Fibroblast of the conjunctiva (primary cell): ENCODE measurements around the gene PITPNB.
A peak's percentile ranks its signal among the peaks of the same experiment; 100 is the strongest.

Experiments used
- DNase-seq: peaks from one replicate; pipeline ENCODE4 v3.0.0-alpha.2; 2010; ENCODE audit warnings: low read depth

PITPNB gene

DNA sequence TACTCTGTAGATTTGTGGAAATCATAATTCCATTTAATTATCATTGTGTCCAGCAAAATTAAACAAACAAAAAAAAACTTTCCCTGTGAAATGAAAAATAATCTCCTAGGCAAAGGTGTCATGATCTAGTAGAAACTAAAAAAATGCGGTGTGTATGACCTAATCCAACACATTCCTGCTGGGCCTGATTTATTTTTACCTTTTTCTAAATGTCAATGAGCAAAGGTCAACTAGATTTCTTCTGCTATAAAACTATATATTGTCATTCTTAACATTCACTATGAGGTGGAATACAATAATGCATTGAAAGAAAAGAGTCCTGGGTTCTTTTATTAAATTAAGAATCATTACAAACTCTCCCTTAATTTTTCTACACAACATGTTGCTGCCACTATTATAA is 60.4 kb downstream of the PITPNB start:
- no peak for DNase-seq

DNA sequence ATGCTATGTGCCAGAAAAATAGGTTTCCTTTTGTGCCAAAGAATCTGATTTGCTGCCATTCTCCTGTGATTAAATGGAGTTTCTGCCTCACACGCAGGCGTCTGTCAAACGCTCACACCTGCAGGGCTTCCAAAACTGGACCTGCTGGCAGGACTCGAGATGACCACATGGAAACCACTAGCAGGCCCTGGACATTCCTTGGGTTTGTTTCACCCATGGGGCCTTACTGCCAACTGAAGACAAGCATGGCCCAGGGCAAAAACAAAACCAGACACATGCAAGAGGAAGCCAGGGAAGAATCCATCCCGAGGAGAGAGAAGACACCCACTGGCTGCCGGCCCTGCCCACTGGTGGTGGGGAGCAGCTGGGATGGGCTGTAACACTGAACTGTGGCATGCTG is 61.6 kb downstream of the PITPNB start:
- DNase-seq: peak; percentile 68

DNA sequence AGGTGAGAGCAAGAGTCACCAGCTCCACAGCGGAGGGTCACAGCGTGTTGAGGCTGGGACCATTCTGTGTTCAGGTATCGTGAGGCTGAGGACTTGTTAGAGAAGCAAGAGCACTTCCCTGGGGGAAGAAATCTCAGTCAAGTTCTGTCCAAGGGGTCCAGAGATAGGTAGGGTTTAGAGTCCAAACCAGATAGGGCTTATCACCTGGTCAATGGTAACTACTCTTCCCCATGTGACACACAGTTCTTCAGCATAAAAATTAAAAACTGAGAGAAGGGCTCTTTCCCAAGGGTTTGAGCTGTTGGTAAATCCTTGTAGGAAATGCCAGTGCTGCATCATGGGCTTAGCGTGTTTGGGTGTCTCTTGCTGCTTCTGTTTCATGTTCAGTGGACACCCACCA is 62.7 kb downstream of the PITPNB start:
- no peak for DNase-seq

DNA sequence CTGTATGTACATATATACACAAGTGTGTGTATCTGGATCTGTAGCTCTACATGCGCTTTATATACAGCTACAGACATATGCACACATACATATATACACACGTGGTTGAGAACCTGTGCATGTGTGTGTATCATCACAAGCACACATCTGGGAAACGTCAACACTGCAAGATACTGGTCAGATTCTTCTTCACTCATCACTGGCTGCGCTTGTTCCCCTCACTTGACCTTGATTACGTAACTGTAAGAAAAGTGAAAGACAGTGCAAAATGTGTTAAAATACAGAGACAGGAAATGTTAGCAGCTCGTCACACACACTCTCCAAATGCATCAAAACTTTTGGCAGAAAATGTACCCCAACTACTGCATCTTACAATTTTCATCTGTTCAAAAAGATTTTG is 65.6 kb downstream of the PITPNB start:
- DNase-seq: peak; percentile 24

DNA sequence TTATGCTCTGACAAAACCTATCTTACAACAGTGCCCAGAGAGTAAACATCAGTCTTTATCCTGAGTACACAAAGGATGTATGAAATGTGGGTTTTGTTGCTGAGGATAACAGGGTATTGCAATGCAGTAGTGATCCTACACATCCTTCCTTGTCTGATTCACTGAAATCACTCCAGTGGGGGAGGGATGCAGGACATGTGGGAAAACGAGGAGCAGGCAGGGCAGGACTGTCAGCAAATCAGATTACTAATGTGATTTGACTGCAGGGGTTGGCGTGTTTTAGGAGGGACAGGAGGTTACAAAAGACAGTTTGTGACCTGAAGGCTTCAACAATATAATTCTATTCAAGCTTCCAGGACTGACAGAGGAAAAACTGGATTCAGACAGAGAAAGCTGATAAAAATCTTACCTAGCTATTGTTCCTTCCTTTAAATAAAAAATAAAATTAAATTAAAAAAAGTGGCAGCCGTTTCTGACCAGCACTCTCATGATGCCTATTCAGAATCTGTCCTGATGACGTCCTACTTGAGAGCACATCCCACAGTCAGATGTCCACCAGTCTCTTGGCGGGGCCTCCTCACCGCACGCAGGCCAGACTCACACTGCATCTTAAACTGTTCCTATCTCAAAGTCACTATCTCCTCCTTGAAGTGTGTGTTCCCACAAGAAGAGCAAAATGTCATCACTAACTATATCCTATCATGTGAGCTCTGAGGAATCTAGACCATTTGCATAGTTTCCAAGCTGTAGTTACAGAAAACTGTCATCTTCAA is 66.9 kb downstream of the PITPNB start:
- no peak for DNase-seq

DNA sequence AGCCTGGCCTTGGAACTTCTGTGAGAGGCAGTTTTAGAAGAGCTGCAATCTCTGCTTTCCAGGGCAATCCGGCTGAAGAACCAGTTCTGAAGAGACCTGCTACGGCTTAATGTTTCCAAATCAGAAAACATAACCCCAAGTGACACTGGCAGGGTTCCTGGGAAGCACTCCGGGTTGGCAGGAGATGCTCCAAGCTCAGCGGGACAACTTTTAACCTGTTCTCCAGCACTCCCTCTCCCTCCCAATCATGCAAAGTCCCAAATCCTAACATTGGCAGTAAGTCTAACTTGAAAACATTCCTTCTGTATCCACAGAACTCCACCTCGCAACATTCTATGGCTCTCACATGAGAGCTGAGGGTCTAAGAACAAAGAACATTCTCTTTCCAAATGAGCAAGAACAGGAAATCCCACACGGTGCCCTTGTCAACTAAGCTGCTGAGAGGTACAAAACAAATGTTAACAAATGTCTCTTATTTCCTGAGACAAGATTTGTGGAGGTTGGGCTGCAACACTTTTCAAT is 69.0 kb downstream of the PITPNB start:
- no peak for DNase-seq

DNA sequence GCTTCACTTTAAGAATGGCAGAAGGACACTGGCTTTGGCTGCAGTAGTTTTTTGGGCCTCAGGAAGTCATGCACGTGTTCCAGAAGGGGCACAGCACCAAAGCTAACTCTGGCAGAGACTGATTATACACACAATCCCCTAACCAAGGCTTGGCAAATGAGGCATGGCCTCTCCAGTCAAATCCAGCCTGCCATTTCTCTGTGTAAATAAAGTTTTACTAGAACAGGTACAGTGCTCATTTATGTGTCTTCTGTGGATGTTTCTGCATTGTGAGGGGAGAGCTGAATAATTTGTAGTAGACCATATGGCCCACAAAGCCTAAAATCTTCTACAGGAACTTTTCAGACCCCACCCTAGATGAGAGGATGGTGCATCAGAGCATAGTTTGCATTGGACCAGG is 71.1 kb downstream of the PITPNB start:
- DNase-seq: no peak

DNA sequence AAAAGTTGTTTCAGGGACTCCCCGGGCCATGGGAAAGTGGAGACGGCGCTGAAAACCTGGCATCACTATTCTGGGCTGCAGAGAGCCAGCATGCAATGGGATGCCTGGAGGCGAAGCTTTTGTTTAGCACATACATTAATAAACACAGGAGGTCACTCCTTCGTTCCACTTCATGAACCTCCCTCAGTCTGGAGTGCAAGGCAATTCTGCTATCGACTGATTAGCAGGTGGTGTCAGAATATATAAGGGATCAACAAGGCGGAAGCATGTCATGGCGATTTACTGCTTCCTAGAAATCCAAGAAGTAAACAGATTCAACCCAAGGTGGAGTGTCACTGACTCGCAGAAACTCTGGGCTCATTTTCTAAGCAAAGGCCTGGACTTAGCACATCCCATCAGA is 72.1 kb downstream of the PITPNB start:
- DNase-seq: no peak

DNA sequence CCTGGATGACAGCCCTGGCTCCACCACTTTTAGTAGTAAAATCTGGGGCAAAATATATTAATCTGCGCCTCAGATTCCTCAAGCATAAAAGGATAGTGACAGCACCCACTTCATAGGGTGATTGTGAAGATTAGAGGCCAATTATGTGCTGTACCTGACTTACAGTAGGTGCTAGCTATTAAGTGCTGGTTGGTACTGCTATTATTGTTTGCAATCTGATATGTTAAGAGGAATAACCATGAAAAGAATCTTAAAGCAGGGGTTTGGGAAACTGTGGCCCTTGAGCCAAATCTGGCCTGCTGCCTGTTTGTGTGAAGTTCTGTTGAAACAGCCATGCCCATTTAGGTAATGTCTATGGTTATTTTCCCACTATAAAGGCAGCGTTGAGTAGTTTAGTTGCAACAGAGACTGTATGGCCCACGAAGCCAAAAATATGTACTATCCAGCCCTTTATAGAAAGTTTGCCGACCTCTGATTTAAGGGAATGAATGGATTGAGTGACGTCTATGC is 72.8 kb downstream of the PITPNB start:
- no peak for DNase-seq

DNA sequence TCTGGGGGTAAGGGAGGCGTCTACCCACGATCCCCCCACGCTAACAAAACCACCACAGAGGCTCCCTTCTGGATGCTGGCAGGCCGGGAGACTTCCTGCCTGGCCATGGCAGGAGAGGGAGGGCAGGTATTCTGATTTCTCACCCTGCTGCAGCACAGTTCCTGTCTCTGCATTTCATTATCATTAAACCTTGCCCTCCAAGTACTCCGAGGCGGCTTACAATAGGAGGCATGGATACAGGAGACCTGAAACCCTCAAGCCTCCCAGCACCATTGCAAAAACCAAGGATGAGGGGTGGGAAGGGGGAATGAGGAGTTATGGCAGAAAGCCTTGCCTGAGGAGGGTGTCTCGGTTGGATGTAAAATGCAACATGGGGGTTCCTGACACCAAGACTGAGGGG is 73.4 kb downstream of the PITPNB start:
- DNase-seq: no peak

DNA sequence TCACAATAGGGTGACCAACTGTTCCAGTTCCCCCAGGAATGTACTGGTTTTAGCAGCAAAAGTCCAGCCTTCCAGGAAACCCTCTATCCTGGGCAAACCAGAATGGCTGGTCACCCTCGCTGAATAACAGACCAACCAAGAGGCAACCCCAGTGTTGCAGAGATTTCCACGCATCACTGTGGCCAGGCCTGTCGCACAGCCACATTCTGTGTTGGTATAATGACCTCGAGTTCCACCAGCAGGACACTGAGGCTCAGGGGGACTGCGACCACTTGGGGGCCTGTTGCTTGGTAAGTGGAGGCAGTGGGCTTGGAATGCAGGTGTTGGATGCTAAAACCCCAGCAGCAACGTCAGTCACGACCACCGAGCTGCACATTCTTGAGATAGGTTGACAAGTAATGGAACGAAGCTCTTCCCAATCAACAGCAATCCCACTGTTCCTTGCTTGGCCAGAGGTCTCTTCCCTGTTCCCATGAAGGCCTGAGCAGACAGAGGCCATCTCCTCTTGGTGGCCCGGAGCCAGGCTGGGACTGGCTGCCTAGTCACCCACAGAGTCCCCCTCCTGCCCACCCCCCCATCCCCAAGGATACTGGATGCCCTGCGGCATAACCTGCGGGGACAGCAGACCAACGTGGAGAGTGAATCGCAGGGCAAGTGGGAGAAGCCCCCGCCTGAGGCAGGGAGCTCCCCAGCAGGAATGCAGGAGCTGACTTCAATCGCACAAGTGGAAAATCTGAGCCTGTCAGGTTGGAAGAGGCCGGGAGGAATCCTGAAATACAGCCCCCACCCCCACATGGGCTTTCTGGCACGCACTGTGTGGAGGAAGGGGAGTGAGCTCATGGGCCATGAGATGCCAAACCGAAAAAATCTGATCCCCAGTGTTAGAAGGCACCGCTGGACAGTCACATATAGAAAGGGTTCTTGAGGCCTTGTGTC is 74.1 kb downstream of the PITPNB start:
- no peak for DNase-seq

DNA sequence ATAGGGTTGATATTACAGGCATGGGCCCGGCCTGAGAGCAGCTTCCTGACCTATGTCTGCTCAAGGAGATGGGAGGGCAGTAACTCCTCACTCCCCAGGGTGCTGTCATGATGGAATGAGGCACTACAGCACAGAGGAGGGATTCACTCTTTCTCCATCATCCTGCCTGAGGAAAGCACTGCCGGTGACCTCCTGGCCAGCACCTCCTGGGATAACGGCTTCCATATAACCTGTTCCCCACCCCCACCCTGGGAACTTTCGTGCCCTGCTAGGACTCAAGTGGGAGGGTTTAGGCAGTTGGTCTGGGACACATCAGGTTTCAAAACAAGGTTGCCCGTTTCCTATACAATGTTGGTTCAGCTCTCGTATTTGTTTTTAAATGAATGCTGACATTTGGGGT is 74.8 kb downstream of the PITPNB start:
- no peak for DNase-seq

DNA sequence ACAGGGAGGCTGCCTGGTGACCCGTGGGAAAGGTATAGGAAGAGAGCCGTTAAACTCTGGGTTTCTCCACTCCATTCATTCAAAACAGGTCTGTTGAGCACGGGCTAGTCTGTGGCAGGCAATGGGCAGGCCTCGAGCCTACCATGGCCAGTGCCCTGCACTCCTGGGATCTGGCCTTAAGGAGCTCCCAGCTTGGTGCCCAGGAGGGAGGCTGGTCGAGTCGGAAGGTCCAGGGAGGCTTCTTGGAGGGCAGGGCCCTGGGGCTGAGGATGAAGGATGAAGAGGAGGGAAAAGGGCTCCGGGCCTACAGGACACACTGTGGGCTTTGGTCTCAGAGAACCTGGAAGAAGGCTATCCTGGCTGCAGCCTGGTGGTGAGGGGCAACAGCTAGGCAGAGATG is 75.6 kb downstream of the PITPNB start:
- DNase-seq: no peak

DNA sequence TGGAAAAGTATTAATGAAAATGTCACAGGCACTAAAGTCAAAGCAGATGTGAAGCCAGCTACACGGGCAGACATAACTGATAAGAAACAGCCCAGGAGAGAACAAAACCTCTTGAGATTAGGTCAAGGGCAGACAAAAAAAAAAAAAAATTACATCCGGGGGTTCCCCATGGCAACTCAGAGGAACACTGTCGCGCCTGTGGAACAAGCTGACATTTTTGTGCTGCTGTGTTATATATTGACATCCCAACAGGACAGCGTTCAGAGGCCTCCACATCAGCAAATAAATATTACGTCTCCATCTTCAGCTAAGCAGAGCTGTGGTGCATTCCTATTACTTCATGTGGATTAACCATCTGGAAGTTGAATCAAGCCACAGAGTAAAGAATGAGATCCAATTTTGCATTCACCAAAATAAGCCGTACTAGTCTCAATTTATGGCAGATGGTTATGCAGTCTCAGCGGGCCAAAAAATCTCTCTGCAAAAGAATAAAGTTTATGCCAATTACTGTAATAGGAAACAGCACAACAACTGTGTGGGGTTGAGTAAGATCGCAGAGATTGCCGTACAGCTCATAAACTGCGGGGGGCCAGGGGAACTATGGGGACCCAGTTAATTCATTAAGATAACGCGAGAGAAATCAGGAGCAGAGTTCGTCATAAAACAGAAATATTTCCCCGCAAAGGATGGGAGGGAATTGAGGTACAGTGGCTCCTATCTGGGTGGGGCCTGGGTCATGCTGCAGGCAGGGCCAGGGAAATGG is 76.2 kb downstream of the PITPNB start:
- peak; percentile 62 for DNase-seq

DNA sequence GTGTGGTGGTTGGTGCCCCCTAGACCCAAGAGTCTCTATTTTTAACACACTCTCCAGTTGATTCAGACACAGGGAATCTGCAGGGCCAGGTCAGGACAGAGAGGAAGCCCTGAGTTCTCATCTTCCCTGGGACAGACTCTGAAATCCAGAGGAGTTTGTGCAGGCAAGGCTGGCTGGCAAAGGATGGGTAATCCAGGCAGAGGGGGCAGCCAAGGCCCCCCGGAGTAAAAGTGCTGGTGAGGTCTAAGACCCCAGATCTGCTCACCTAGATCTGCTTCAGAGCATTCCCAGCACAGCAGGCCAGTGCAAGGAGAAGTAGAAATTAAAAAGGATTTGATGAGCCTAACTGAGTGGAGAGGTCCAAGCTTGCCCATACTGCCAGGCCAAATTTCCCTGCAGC is 76.9 kb downstream of the PITPNB start:
- DNase-seq: no peak

DNA sequence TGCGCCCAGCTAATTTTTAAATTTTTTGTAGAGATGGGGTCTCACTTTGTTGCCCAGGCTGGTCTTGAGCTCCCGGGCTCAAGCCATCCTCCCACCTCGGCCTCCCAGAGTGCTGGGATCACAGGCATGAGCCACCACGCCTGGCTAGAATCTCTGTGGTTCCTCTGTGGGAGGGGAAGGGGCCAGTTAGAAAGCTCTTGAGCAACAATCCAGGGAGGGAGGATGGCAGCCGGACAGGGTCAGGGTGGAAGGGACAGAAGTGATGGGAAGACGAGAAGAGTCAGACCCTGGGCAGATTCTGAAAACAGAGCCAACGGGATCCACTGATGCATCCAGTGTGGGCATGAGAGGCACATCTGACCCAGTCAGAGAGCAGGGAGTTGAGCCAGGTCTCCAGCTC is 78.6 kb downstream of the PITPNB start:
- DNase-seq: no peak

DNA sequence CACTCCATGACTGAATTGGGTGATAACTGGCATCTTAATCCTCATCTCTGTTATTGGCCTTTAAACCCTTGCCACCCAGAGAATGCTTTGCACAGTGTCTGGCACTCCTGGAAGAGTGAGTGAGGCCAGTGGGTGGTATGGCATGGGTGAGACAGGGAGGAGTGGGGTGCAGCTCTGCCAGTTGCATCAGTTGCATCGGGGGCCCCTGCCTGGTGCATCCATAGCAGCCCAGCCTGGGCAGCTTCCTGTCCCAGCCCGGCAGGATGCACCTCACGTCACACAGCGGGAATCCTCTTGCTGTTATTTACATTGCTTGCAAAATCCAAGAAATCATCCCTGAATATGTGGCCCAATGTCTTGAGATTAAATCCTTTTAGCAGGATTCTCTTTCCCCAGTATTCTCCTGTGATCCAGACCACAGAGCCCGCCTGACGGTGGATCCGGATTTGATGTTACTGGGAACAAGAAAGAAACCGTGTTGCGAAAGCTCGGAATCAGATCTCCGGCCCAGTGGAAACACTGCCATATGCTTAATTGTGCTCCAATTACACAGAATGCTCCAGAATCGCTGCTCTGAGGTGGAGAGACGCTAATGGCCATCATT is 79.9 kb downstream of the PITPNB start:
- no peak for DNase-seq

DNA sequence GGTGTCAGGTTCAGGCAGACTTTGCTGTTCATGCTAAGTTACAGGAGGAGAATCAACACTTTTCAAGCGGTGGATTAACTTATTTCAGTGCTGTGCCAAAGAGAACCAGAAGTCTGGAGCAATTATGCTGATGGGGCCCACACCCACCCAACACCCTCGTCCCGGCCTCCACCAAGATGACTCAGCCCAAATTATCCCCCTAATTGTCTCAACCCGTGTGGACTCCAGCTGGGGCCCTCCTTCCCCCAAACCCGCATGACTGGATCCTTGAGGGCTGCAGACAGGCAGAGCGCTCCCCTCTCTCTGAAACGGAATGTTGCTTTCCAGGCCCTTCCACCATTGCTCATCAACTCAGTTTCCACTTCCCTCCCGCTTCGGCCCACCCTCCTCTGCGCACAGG is 82.9 kb downstream of the PITPNB start:
- no peak for DNase-seq

DNA sequence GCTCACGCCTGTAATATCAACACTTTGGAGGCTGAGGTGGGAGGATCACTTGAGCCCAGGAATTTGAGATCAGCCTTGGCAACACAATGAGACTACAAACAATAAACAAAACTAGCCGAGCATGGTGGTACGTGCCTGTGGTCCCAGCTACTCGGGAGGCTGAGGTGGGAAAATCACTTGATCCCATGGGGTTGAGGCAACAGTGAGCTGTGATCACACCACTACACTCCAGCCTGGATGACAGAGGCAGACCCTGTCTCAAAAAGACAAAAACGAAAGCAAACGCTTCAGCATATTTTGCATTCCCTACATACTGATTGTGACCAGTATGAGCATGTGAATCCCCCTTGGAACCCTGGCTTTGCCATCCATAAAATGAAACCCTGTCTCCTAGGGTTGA is 83.6 kb downstream of the PITPNB start:
- DNase-seq: no peak

DNA sequence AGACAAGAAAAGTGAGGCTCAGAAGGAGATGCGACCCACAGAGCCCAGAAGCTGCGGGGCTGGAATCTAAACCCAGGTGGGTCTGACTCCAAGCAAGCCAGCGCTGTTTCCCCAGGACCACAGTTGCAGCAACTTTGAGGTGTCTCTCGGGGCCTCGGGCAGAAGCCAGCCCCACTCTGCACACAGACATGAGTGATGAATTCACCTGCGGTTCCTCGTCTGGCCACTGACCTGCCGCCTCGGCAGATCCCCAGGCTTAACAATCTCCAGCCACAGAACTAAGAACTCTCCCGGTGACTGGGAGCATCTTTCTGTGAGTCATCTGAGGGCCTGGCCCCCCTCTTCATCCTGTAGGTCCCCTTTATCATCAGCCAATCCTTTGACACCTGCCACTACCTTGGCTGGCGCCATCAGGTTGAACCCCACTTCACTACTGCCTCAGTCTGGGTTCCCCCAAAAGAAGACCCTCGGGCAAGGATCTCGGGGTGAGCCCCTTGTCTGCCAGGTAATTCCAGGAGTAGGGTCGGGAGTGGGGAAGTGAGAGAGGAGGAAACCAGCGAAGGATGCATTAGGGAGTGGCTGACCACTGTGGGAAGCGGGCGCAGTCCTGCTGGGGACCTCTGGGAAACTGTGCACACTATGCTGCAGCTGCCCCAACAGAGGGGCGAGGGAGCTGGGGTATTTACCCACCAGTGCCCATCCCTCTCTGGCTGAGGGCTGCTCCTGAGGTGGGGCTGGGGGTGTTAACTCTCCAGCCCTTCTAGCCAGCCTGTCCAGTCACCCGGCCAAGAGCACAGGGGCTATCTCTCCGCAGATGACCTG is 84.5 kb downstream of the PITPNB start:
- DNase-seq: no peak

DNA sequence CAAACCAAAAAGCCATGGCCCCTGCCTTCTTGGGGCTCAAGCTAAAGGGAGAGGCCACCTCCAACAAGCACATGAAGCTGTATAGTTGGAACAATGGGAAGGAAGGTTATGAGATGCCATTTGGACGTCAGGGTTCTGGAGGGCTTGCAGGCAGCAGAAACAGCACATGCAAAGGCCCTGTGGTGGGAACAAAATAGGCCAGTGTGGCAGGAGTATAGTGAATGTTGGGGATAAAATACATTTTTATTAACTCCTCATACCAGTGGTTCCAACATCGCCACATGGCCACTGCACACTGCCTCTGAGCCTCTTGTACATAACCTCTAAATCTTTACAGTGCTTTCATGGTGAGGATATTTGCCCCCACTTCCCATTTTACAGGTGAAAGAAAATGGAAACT is 85.3 kb downstream of the PITPNB start:
- DNase-seq: no peak
